ENCODE measurements around the gene GOT1. TPM values are rescaled to one million over a fixed set of nuclear protein-coding genes. Genes with fewer than 3 reads are reported as not detected.

The GOT1 gene
- total and polyA plus RNA-seq, 10 of the 15 experiments (the other 5 are each of a cell fraction or from before 2014, with no cell fraction given) = 32.5 to 67.5 (median 50.3) TPM

DNA sequence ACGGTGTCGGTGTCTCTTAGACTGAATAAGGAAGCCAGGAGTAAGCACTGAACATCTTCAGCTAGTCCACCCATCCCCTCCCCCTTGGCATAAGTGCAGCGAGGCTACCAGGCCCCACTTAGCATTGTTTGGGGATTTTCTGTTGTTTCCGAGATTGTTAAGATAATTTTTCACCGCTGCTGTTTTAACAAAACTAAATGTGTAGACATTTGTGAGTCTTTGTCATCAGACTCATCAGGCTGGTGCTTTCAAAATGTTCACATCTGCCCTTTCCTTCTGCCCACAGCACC is 21.0 kb upstream of the GOT1 start:
- Histone ChIP-seq H3K36me3 (ENCODE audit: control insufficient read depth in 2 of 2, insufficient read depth in 2 of 2, low read length in 1 of 2) (no peaks in the 10 kb centered on the region), H3K9me3 (replicated peaks; ENCODE audit: control insufficient read depth, insufficient read depth, low read length) (no peaks in the 10 kb centered on the region), H3K9ac (ENCODE audit: control insufficient read depth, insufficient read depth, low read length) (no peak overlapping the region), H2AFZ (ENCODE audit: control insufficient read depth, low read depth, low read length) (no peak overlapping the region), H3K27me3 (replicated peaks in 1 of 2; ENCODE audit: control insufficient read depth in 2 of 2, insufficient read depth in 2 of 2, low read length in 1 of 2) (peaks cover 0 to 8% of the 10 kb centered on the region in 2 experiments; a peak in 3 of 4 replicates), H3K27ac (ENCODE audit: control insufficient read depth, insufficient read depth) (no peak overlapping the region), H3K4me1 (ENCODE audit: control insufficient read depth, insufficient read depth, low read length) (no peaks in the 10 kb centered on the region), H3K79me2 (ENCODE audit: control insufficient read depth, insufficient read depth, low read length) (no peaks in the 10 kb centered on the region), H4K20me1 (ENCODE audit: control insufficient read depth, insufficient read depth) (no peaks in the 10 kb centered on the region), H3K4me2 (ENCODE audit: control insufficient read depth, insufficient read depth) (no peak overlapping the region), H3K4me3 (no peak overlapping the region)
- WGBS (ENCODE audit: insufficient coverage, insufficient replicate concordance, low lambda C conversion rate, missing lambda C conversion rate) = 23% methylated on average over 5 of the region's 5 CpGs
- intact Hi-C loops (cut with micrococcal nuclease; ENCODE audit: unreplicated experiment) (no loop called here), in situ Hi-C loops (cut with MboI) (no loop called here)
- FAIRE-seq (no peak), ATAC-seq (no peak), DNase-seq (ENCODE audit: low read depth, low spot score) (no peak)
- ChIA-PET POLR2A (no interaction called here), CTCF (interaction anchor here (1.2 to 2.9 kb wide), 2 partner anchors 15 to 21 kb away, joined by 3 to 18 read pairs; partner anchors contain the start of gene GOT1), SMC1A (ENCODE audit: uncharacterized antibody, unreplicated experiment) (no interaction called here), RAD21 (ENCODE audit: unreplicated experiment) (no interaction called here)
- no TSS peak for BruUV-seq (replicated peaks)
- TF ChIP-seq NR2F1 (conservative IDR thresholded peaks at IDR 0.05) (no peak), BCL11A (IDR thresholded peaks at IDR 0.05; ENCODE audit: low read depth, low read length) (no peak), TAF1 (IDR thresholded peaks at IDR 0.05; ENCODE audit: borderline replicate concordance, low read depth, low read length) (no peak), MEF2B (IDR thresholded peaks at IDR 0.05; ENCODE audit: partially characterized antibody, poor library complexity, severe bottlenecking) (no peak), NR2C2 (IDR thresholded peaks at IDR 0.05; ENCODE audit: borderline replicate concordance, control insufficient read depth, insufficient read length, low read depth) (no peak), NFYA (IDR thresholded peaks at IDR 0.05; ENCODE audit: borderline replicate concordance, low read depth, low read length) (no peak), ZNF217 (IDR thresholded peaks at IDR 0.05) (no peak), SIX5 (IDR thresholded peaks at IDR 0.05; ENCODE audit: low read depth, low read length, severe bottlenecking) (no peak), MYC (IDR thresholded peaks at IDR 0.05; ENCODE audit: insufficient read depth, insufficient read length, insufficient replicate concordance, low read length, severe bottlenecking) (no peak), CHD2 (IDR thresholded peaks at IDR 0.05; ENCODE audit: borderline replicate concordance, low read depth, low read length) (no peak), HDAC6 (IDR thresholded peaks at IDR 0.05; ENCODE audit: unreplicated experiment) (no peak), KDM1A (IDR thresholded peaks at IDR 0.05; ENCODE audit: borderline replicate concordance) (no peak)
- TF ChIP-seq, protein P1, sequence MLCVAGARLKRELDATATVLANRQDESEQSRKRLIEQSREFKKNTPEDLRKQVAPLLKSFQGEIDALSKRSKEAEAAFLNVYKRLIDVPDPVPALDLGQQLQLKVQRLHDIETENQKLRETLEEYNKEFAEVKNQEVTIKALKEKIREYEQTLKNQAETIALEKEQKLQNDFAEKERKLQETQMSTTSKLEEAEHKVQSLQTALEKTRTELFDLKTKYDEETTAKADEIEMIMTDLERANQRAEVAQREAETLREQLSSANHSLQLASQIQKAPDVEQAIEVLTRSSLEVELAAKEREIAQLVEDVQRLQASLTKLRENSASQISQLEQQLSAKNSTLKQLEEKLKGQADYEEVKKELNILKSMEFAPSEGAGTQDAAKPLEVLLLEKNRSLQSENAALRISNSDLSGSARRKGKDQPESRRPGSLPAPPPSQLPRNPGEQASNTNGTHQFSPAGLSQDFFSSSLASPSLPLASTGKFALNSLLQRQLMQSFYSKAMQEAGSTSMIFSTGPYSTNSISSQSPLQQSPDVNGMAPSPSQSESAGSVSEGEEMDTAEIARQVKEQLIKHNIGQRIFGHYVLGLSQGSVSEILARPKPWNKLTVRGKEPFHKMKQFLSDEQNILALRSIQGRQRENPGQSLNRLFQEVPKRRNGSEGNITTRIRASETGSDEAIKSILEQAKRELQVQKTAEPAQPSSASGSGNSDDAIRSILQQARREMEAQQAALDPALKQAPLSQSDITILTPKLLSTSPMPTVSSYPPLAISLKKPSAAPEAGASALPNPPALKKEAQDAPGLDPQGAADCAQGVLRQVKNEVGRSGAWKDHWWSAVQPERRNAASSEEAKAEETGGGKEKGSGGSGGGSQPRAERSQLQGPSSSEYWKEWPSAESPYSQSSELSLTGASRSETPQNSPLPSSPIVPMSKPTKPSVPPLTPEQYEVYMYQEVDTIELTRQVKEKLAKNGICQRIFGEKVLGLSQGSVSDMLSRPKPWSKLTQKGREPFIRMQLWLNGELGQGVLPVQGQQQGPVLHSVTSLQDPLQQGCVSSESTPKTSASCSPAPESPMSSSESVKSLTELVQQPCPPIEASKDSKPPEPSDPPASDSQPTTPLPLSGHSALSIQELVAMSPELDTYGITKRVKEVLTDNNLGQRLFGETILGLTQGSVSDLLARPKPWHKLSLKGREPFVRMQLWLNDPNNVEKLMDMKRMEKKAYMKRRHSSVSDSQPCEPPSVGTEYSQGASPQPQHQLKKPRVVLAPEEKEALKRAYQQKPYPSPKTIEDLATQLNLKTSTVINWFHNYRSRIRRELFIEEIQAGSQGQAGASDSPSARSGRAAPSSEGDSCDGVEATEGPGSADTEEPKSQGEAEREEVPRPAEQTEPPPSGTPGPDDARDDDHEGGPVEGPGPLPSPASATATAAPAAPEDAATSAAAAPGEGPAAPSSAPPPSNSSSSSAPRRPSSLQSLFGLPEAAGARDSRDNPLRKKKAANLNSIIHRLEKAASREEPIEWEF (IDR thresholded peaks at IDR 0.05; ENCODE audit: insufficient replicate concordance, low read depth, low read length) = no peak
- TF ChIP-seq, protein P2, sequence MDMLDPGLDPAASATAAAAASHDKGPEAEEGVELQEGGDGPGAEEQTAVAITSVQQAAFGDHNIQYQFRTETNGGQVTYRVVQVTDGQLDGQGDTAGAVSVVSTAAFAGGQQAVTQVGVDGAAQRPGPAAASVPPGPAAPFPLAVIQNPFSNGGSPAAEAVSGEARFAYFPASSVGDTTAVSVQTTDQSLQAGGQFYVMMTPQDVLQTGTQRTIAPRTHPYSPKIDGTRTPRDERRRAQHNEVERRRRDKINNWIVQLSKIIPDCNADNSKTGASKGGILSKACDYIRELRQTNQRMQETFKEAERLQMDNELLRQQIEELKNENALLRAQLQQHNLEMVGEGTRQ (IDR thresholded peaks at IDR 0.05; ENCODE audit: borderline replicate concordance, low read depth, low read length) = no peak
- TF ChIP-seq, protein P3, sequence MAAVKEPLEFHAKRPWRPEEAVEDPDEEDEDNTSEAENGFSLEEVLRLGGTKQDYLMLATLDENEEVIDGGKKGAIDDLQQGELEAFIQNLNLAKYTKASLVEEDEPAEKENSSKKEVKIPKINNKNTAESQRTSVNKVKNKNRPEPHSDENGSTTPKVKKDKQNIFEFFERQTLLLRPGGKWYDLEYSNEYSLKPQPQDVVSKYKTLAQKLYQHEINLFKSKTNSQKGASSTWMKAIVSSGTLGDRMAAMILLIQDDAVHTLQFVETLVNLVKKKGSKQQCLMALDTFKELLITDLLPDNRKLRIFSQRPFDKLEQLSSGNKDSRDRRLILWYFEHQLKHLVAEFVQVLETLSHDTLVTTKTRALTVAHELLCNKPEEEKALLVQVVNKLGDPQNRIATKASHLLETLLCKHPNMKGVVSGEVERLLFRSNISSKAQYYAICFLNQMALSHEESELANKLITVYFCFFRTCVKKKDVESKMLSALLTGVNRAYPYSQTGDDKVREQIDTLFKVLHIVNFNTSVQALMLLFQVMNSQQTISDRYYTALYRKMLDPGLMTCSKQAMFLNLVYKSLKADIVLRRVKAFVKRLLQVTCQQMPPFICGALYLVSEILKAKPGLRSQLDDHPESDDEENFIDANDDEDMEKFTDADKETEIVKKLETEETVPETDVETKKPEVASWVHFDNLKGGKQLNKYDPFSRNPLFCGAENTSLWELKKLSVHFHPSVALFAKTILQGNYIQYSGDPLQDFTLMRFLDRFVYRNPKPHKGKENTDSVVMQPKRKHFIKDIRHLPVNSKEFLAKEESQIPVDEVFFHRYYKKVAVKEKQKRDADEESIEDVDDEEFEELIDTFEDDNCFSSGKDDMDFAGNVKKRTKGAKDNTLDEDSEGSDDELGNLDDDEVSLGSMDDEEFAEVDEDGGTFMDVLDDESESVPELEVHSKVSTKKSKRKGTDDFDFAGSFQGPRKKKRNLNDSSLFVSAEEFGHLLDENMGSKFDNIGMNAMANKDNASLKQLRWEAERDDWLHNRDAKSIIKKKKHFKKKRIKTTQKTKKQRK (IDR thresholded peaks at IDR 0.05; ENCODE audit: low read depth, low read length) = no peak

Measured in GM12878 (cell line).